Muscle of back (tissue), 11 donors: ENCODE results near the gene CDYL. TPM values are rescaled to one million over a fixed set of nuclear protein-coding genes. Genes with fewer than 3 reads are reported as not detected.
A peak's percentile ranks its signal among the peaks of the same experiment; 100 is the strongest.

ENCODE experiments used
- DNase-seq, 3 donors: peaks; one replicate each; pipeline versions ENCODE4 v3.0.0 to v3.0.0-alpha.2; 2013
- polyA plus RNA-seq, 10 donors: library from polyadenylated mRNA; unstranded; fragments of 120-200 nt; gene quantifications; one replicate each; pipeline ENCODE4 v1.2.1, GENCODE V29; 2013; ENCODE audit not compliant: insufficient read length in 10 of 10

Gene CDYL
- polyA plus RNA-seq, 10 donors = 16.2 to 22.5 (median 17.3) TPM

DNA sequence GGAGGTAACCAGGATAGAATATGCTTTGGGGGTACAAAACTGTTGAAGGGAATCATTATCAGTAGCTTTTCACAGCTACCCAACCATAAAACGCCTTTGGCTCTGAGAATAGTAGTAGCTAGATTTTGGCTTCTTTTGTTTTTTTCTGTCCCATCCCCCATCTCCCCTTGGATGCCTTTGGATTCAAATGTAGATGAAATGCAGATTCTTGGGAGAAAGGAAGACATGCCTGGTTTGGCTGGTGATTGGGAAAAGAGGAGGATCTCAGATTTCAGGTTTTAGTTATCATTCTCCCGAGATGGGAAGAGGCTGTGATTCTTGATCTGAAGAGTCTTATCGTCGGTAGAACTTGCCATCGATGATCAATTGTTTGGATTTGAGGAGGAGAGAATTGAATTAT is 3.5 kb upstream of the CDYL start:
- no peak for DNase-seq

DNA sequence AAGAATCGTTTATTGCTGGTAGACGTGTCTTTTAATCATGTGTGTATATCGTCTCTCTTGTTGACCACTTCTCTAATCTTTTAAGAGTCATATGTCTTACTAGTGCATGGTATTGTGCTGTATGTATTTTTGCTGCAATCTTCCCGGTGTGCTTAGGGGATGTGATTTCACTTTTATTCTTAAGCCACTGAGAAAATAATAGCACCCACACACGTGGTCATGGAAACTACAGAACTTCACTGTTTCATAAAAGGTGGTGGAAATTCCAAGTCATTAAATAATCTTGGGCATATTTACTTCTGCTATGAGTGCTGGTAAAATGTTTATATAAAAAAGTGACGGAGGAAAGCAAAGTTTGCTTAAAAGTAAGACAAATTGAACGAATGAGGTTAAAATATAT is 3.0 kb upstream of the CDYL start:
- DNase-seq = no peak

DNA sequence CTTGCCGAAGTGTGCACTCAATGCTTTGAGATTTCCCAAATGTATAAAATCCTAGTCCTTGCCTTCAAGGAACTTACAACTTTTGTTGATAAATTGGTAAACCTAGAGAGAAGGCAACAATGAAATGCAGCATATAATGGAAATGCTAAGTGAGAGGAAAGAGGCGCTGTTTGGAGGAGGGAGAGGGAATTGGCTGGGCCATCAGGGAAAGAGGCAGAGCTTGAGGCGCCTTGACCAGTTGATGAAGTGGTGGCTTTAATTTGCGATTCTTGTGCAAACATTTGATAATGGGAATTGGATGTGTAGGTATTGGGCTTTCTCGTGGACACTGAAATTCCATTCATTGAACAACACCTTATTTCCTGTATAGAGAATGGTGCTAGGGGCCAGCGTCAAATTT is 1.9 kb upstream of the CDYL start:
- peak in 1 of 3 donors; percentile 33 for DNase-seq

DNA sequence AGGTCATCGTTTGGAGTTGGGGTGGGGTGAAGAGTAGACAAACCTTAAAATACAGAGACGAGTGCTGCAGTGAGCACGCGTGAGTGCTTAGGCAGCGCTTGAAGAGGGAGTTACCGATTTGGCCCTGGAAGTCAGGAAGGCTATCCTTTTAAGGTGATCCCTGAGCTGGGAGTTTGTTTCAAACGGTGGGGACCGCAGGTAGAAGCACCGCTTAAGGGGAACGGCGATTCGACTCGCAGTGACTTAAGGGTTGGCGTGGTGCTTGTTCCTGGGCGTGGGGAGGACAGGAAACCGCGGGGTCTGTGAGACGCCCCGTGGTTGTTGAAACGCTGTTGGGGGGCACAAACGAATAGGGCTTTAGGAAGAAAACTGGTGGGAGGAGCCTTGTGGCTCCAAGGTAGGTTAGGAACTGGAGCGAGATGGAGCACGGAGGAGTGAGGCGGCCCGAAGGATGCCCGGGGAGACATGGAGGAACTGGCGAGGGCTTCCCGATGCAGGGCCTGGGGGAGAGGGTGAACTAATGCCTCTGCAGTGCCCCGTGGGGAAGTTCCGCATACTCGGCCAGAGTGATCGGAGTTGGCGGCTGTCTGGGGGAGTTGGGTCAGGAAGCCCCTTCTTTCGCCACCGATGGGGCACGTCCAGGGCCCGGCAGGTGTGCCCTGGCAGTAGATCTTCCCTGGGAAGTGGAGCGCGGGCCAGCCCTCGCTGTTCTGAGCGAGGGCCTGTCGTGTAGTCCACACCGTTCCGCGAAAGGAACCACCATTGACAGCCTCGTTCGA is 1.3 kb upstream of the CDYL start:
- DNase-seq = peak in 2 of 3 donors; percentile 13 to 85

DNA sequence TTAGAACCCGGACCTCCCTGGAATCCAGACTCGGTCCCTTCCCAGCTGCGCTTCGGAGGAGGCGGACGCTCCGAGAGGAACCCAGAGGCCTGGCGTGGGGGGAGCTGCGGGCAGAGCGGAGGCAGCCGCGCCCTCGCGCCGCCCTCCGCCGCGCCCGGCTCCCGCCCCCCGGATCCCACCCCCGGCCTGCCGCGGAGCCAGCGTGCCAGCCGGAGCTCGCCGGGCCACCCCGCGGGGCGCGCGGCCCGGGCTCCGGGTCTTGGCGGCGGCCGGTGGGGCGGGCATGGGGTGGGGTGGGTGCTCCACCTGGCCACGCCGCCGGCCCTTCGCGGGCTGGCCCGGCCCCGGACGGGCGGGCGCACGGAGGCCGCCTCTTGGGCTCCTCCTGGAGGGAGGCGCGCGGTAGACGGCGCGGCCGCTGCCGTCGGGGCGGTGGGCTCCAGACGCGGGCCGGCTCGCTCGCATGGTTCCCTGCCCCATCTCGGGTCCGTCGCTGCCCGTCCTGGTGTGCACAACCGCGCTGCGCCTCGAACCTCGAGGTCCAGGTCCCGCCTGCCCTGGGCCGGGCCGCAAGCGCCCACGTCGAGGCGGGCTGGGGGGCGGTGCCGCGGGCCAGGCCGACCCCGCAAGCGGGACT is 592 bp upstream of the CDYL start:
- DNase-seq = peak in 2 of 3 donors; percentile 52 to 94

DNA sequence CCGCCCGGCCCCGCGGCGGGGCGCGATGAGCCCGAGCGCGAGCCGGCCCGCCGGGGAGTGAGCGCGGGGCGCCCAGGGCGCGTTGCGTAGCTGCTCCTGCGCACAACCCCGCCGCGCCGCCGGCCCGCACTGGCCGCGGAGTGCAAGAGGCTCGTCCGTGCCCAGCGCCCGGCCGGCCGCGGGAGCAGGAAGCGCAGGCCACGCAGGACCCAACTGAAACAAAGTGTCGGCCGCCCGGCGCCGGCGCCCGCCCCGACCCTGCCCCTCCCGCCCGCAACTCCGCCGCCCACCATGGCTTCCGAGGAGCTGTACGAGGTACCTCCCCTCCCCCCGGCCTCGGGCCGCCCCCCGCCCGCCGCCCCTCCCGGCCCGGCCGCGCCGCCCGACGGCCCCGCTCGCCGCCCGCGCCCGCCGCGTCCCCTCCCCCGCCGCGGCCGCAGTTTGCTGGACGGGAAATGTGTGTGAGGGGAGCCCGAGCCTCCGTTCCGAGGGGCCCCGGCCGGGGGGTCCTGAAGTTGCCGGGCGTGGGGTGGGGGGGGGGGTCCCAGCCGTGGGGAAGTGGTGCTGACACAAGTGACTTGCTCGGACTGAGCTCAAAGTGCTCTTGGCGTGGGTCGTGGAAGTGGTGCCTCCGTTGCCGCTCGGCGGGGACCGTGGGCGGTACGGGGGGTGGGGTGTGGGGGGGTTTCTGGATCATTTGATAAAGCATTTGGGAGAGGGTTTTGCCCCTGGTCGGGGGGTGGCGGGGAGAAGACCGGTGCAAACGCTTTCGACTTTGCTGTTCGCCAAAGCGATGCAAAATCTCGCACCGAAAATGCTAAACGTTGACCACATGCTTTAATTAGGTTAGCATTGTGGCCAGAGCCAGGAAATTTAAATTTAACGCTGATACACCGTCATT is 539 bp downstream of the CDYL start:
- peak; percentile 28 to 74 (median 49) for DNase-seq

DNA sequence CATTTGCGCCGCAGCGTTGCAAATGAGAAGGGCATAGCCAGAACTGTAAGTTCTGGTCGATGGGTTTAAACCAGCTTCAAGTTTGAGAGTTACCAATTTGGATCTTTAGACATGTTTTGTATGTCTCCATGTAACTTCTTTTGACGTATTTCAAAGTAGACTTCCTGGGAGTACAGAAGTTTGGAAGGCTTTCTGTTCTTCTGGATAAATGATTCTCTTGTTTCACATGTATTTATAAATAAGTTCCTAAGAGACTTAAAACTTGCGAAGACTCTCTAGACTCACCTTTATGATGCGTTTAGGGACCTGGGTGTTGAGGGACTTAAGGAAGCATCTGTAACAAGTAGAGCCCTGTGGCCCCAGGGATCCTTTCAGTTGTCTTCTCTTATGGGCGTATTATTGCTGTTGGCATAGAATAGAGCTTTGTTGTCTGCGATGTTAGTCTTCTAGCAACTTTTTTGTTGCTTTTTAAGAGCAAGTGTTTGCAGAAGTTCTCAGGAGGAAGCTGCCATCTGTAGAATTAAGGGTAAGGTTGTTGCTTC is 1.3 kb downstream of the CDYL start:
- DNase-seq = peak in 2 of 3 donors; percentile 23 to 75

DNA sequence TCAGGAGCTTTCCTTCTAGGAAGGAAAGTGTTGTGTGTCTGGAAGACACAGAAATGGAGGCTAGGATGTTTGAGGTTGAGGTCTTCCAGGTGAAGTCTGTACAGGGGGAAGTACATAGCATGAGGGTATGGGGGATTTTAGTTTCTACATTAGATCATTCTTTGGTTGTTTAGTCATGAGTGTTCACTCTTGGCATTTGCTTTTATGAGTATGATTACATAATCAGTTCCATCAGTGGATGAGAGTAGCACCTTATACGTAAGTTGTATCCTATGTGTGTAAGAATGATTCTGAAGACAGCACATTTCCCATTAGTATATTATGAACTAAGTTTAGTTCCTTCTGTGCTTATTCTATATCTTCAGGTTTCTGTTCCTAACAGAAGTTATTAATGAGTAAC is 1.9 kb downstream of the CDYL start:
- no peak for DNase-seq

DNA sequence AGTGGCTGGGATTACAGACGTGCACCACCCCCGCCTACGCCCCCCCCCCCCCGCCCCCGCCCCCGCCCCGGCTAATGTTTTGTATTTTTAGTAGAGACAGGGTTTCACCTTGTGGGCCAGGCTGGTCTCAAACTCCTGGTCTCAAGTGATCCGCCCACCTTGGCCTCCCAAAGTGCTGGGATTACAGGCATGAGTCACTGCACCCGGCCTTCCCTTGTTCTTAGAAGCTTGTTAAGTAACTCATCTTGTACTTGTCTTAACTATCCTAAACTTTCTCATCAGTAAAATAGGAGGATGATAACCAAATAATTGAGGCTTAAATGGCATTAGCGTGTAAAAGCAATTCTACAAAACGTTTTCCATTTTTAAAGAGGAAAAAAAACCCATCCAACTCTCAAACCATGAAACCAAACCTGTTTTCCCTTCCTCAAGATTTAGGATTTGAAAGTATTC is 4.2 kb downstream of the CDYL start:
- DNase-seq = no peak

DNA sequence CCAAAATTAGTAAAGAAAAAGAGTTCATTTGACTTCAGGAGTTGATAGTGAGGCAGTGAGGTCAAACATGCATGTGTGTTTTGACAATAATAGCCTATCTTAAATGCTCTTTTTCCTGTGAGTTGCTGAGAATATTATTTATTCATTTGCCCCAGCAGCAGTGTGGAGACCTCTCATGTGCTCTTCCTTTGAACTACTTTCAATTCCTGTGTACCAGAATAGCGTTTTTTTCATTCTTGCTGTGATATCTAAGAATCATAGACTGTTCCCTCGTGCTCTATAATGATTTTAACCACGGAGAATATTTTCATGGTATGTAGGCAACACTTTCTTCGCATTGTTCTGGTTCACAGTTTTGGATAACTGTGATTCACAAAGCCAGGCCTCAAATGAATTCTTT is 5.2 kb downstream of the CDYL start:
- no peak for DNase-seq

DNA sequence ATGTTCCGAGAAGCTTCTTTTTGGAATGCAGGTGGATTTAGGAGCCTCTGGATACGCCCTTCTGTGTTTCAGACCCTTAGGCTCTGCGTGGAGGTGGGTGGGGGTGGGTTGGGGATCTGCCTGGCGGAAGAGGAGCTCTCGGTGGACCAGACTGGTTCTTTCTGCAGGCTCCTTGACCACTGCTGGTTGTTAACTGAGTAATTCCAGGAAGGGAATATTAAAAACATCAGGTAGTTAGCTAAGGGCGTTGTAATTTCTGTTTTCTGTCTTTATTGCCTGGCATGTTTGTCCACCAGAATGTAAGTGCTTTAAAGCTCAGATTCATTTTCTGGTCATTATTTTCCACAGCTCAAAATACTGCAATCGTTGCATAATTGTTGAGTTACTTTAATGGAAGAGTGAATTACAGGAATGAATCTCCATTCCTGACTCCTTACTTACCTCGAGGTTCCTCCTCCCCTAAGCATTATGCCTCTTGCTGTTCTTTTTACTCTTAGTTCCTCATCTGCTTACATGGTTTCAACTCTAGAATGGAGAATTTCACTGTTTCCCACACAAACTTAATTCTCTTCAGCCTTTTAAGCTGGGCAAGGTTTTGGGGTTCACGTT is 5.9 kb downstream of the CDYL start:
- no peak for DNase-seq

DNA sequence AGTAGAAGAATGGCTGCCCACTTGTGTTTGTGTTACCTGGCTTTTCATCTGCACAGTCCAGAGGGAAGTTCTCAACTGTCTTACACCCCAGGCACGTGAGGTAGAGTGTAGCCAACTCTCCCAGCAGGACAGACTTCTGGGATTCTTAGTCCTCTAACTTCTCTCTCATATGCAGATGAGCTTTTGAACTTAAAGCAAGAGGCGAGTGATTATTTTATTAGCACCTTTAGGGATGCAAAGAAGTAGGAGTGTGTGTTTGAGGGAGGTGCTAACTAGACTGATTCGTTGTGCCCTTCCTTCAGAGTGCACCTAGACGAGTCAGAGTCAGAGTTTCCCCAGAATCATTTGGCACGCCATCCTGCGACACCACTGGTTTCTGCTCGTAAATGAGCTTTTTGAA is 10.8 kb downstream of the CDYL start:
- DNase-seq = no peak

DNA sequence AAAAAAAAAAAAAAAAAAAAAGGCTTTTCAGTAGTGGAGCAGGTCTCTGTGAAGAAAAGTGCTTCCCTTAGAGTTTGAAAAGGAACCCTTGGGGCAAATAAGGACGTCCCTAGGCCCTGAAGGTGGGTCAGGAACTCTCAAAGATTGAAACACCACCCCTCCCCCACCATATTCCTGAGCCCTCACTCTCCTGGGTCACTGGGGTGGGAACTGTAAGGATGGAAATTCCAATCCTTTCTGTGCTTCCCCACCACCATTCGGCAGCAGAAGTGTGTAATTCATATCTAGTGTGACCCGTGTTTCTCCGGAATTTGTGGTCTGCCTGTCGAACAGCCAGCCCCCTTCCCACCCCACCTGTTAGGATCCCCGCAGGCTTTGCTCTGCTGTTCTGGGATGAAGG is 12.3 kb downstream of the CDYL start:
- no peak for DNase-seq

DNA sequence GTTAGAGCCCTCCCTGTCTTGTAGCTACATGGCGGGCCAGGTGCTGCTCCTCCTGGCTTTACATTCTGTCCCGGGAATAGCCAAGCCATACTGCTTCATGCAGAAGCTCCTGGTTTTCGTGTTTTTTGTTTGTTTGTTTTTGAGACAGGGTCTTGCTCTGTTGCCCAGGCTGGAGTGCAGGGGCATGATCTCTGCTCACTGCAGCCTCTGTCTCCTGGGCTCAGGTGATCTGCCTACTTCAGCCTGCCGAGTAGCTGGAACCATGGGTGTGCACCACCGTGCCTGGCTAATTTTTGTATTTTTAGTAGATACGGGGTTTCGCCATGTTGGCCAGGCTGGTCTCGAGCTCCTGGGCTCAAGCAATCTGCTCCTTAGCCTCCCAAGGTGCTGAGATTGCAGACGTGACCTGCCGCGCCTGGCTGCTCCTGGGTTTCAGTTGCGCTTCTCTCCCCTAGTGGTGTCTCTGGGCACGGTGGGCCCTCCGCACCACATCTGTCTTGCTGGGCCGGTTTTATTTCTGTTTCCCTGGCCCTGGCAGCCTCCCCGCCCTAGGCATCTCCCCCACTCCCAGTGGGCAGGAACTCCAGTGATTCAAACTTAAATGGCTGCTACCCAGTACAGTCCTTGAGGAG is 12.9 kb downstream of the CDYL start:
- DNase-seq = no peak

DNA sequence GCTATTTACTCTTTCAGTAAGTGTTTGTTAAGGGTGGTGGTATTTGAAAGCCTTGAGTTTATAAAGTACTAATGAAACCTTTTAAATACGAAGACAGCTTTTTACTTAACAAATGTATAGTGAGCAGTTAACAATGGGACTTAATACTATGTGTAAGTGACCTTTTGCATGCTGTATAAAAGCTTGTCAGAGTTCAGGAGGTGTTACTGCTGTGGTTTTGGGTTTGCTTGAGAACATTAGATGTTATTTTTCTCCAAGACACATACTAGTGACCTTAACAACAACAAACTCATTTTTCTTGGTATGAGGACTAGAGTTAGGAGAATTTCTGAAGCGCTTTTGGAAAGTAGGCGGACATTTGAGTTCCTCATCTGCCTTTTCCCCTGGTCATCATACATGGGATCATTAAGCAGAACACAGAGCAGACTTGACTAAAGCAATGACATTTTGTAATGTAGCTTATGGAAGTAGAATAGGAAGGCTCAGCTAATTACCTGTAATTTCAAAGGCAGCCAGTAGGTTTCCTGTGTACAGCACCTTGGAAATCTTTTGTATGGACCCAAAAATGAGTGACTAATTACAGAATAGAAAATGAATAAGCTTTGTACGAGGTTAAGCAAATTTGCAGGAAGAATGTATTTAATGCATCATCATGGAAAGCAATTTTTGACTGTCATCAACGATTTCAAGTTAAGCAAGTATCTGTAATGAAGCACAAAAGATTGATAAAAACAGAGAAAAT is 14.1 kb downstream of the CDYL start:
- no peak for DNase-seq

DNA sequence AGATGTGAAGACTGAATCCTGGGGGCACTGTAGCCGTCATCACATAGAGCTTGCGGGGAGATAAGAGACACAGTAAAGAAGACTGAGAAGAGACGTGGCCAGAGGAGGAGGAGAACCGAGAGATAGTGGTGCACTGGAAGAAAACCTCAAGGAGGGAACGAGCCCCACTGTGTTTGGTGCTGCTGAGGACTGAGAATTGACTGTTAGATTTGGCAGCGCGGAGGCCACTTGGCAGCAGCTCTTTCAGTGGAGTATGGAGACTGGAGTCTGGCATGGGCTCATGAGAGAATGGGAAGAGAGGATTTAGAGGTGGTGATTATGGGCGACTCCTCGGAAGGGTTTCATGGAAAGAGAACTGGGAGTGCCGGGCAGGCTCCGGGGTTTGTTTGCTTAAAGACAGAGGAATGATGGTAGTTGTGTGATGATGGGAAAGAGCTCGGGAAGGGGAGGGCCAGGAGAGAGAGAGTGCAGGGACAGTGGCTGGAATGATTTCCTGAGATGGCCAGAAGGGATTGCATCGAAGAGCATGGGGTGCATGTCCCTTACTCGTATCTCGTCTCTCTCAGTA is 18.0 kb downstream of the CDYL start:
- DNase-seq = no peak

DNA sequence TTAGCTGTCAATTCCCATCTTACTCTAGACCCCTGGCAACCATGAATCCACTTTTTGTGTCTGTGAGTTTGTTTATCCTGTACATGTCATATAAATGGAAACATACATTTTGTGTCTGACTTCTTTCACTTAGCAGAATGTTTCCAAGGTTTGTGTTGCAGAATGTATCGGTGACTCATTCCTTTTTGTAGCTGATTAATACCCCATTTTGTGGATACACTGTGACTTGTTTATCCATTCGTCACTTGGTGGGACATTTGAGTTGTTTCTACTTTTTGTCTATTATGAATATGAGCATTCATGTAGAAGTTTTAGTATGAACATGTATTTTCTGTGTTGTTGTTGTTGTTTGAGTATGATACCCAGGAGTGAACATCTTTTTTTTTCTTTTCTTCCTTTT is 21.4 kb downstream of the CDYL start:
- no peak for DNase-seq

DNA sequence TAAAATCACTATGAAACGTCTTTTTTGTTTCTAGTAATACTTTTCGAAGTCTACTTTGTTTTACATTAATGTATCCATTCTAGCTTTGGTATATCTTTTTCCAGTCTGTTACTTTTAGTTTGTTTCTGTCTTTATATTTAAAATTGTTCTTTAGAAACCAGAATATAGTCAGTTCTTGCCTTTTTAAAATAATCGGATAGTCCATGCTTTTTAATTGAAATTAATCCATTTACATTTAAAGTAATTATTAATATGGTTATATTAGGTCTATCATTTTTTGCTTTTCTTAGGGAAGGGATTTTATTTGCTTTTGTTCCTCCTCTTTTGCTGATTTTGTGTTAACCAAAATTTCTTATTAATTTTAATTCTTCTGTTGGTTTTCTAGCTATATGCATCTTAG is 23.7 kb downstream of the CDYL start:
- no peak for DNase-seq

DNA sequence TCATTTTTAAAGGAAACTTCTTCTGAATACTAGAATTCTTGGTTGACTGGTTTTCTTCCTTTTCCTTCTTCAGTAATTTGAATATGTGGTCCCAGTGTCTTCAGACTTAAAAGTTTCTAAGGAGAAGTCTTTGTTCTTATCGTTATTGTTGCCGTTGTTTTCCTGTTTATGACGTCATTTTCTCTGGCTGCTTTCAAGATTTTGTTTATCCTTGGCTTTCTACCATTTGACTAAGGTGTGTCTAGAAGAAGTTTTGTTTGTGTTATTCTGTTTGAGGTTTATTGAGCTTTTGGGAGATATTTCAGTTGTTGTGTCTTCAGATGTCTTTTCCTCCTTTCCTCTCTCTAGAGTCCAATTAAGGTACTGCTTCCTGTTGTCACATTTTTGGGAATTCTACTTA is 24.5 kb downstream of the CDYL start:
- DNase-seq = no peak

DNA sequence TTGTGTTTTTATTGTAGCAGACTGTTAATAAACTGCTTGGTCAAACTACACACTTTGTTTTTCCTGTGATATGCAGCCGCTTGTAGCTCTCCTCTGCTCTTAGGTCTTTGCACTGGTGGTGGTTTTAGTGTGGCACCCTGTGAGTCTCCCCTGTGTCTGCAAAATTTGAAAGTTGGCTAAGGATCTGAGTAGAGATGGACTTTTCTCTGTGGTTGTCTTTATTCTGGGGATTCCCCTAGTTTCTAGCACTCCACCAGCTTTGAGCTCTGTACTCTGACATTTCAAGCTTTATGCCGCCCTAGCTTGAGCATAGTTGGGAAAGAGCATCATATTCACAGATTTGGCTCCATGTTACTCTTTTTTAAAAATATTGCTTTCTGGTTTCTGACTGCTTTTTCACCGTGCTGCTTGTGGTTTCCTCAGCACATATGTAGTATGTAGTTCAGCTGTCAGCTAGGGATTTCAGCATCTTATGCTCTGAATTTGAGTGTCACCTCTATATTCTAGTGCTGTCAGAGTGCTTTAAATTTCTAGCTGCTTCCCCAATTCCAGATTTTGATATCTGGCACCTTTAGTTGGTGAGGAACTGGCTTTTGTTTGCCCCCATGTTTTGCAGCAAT is 25.4 kb downstream of the CDYL start:
- no peak for DNase-seq
